ENCODE results near the gene SLC16A4. TPM values are rescaled to one million over a fixed set of nuclear protein-coding genes. Genes with fewer than 3 reads are reported as not detected.
"Not testable (repeated sequence)": the region's sequence is repeated elsewhere in the genome, so short reads cannot be mapped to it uniquely, and the experiment has no call there.

The SLC16A4 gene
- total RNA-seq, result 9.6 TPM
- long read RNA-seq, transcript SLC16A4-201 (9 exons, 2,632 nt), result major isoform, 5 of 26 reads
- long read RNA-seq, partial matches to known transcripts, result 1 of 26 reads
- long read RNA-seq, other reads (novel, unspliced or antisense), result 19 of 26 reads

GRCh38 chr1:110390692-110391245, at the start of gene SLC16A4:
TSS of gene SLC16A4 (minus strand) at chr1:110391026. CDS start at chr1:110389323, 1,703 bp downstream.
- Histone ChIP-seq H3K36me3 (peaks cover 10% of the 10 kb centered on the region), H3K4me3 (peak within 1 kb of the TSS; percentile 45), H3K27ac (peak within 1 kb of the TSS; percentile 72), H3K27me3 (ENCODE audit: low read depth) (no peaks in the 10 kb centered on the region), H3K4me1 (peaks cover 10% of the 10 kb centered on the region), H3K9me3 (no peaks in the 10 kb centered on the region)
- no peak for TF ChIP-seq CTCF (IDR thresholded peaks at IDR 0.05)
- ATAC-seq (peak; percentile 81 to 90), DNase-seq (no peak)
- intact Hi-C loops (cut with DNase I), result no loop called here

GRCh38 chr1:110439873-110440272, 49.0 kb upstream of the SLC16A4 start:
- not testable (repeated sequence) for H3K27ac ChIP-seq

GRCh38 chr1:110438893-110439292, 48.1 kb upstream of the SLC16A4 start:
- DNase-seq, result no peak
- TF ChIP-seq CTCF (IDR thresholded peaks at IDR 0.05), result no peak
- no peak overlapping the region for H3K4me3 ChIP-seq
- no peaks in the 10 kb centered on the region for H3K36me3 ChIP-seq
- intact Hi-C loops (cut with DNase I), result no loop called here
- H3K9me3 ChIP-seq, result no peaks in the 10 kb centered on the region
- H3K27ac ChIP-seq, result no peak overlapping the region
- peaks cover 15% of the 10 kb centered on the region for H3K4me1 ChIP-seq
- no peaks in the 10 kb centered on the region for H3K27me3 ChIP-seq (ENCODE audit: low read depth)
- no peak for ATAC-seq

More at GRCh38 chr1:110439873-110440272, 49.0 kb upstream of the SLC16A4 start:
- H3K27me3 ChIP-seq (ENCODE audit: low read depth); H3K4me3 ChIP-seq; H3K9me3 ChIP-seq; DNase-seq; intact Hi-C loops (cut with DNase I); H3K4me1 ChIP-seq; ATAC-seq; H3K36me3 ChIP-seq: not testable (repeated sequence)

GRCh38 chr1:110437645-110438299, 46.9 kb upstream of the SLC16A4 start:
- H3K36me3 ChIP-seq; intact Hi-C loops (cut with DNase I); DNase-seq; ATAC-seq; H3K4me3 ChIP-seq; H3K27ac ChIP-seq; H3K9me3 ChIP-seq; H3K27me3 ChIP-seq (ENCODE audit: low read depth): not testable (repeated sequence)
- peaks cover 22% of the 10 kb centered on the region for H3K4me1 ChIP-seq

GRCh38 chr1:110436635-110437034, 45.8 kb upstream of the SLC16A4 start:
- Histone ChIP-seq H3K9me3 (no peaks in the 10 kb centered on the region), H3K27me3 (ENCODE audit: low read depth) (no peaks in the 10 kb centered on the region), H3K27ac (no peak overlapping the region), H3K4me3 (no peak overlapping the region), H3K36me3 (no peaks in the 10 kb centered on the region), H3K4me1 (peaks cover 21% of the 10 kb centered on the region)
- DNase-seq, result no peak
- TF ChIP-seq CTCF (IDR thresholded peaks at IDR 0.05), result no peak
- intact Hi-C loops (cut with DNase I), result no loop called here
- ATAC-seq, result no peak

GRCh38 chr1:110434946-110435345, 44.1 kb upstream of the SLC16A4 start:
- intact Hi-C loops (cut with DNase I), result no loop called here
- no peak for DNase-seq

More at GRCh38 chr1:110434946-110435345, 44.1 kb upstream of the SLC16A4 start:
- Histone ChIP-seq H3K36me3 (no peaks in the 10 kb centered on the region), H3K27me3 (ENCODE audit: low read depth) (no peaks in the 10 kb centered on the region), H3K27ac (no peak overlapping the region), H3K4me1 (peaks cover 13% of the 10 kb centered on the region), H3K9me3 (no peaks in the 10 kb centered on the region), H3K4me3 (no peak overlapping the region)
- TF ChIP-seq CTCF (IDR thresholded peaks at IDR 0.05), result no peak
- ATAC-seq, result no peak

Data from lower lobe of right lung (tissue), 2 donors.